CD4-positive, alpha-beta T cell treated with Interleukin-6 for 4 hours (primary cell): ENCODE results near the gene LTF.
"Not testable (repeated sequence)": the region's sequence is repeated elsewhere in the genome, so short reads cannot be mapped to it uniquely, and the experiment has no call there.

Source experiments
- DNase-seq: peaks from one replicate; pipeline ENCODE4 v3.0.0-alpha.2; 2020; ENCODE audit warnings: mixed read lengths

The LTF gene

GRCh38 chr3:46388847-46389246 is 75.9 kb downstream of the LTF start:
- not testable (repeated sequence) for DNase-seq

GRCh38 chr3:46386205-46386604 is 78.5 kb downstream of the LTF start:
- DNase-seq: no peak
